A673 (cell line): ENCODE results near the gene BCL2L1. TPM values are rescaled to one million over a fixed set of nuclear protein-coding genes. Genes with fewer than 3 reads are reported as not detected.

Experiments
- BruUV-seq: library from RNA; stranded (reverse); fragments of 400-500 nt; replicated peaks from 2 replicates; lab custom pipeline; 2021; lab: Mats Ljungman, UMichigan
- CTCF ChIA-PET: fragments of 300-600 bp; sonication (Branson Sonifier 250); formaldehyde crosslinking; loops from one replicate; lab custom pipeline; 2022; ENCODE audit warnings: antibody characterized with exemption; lab: Charles Lee
- POLR2A ChIA-PET: fragments of 300-600 bp; sonication (Branson Sonifier 250); formaldehyde crosslinking; loops from one replicate; lab custom pipeline; 2022; ENCODE audit warnings: antibody characterized with exemption; ENCODE audit not compliant: low non-redundant PET; lab: Charles Lee
- DNase-seq: peaks from one replicate; pipeline ENCODE4 v3.0.0-alpha.2; 2015; ENCODE audit warnings: low spot score
- H3K27ac ChIP-seq: fragments of 200-600 bp; sonication (generic); 2 replicates; pipeline ENCODE4 v1.5.1; 2016; ENCODE audit warnings: mixed run types, low read depth, mild to moderate bottlenecking, mixed read lengths, antibody characterized with exemption, low read length; ENCODE audit not compliant: poor library complexity, severe bottlenecking
- H3K27me3 ChIP-seq: fragments of 200-600 bp; sonication (generic); replicated peaks from 2 replicates; pipeline ENCODE4 v1.6.1; 2017; ENCODE audit warnings: mixed run types, low read depth, mild to moderate bottlenecking, mixed read lengths, antibody characterized with exemption, low read length; ENCODE audit not compliant: insufficient read depth, poor library complexity
- H3K36me3 ChIP-seq: fragments of 200-600 bp; sonication (generic); 2 replicates; pipeline ENCODE4 v1.6.1; 2016; ENCODE audit warnings: mixed run types, mild to moderate bottlenecking, mixed read lengths, antibody characterized with exemption, low read length; ENCODE audit not compliant: insufficient read depth, poor library complexity, severe bottlenecking
- H3K4me1 ChIP-seq: fragments of 200-600 bp; sonication (generic); 2 replicates; pipeline ENCODE4 v1.6.1; 2017; ENCODE audit warnings: mixed run types, mild to moderate bottlenecking, mixed read lengths, antibody characterized with exemption, low read length; ENCODE audit not compliant: insufficient read depth, poor library complexity, severe bottlenecking
- H3K4me3 ChIP-seq: fragments of 200-600 bp; sonication (generic); 2 replicates; pipeline ENCODE4 v1.5.1; 2016; ENCODE audit warnings: low read depth, mixed run types, mild to moderate bottlenecking, mixed read lengths, low read length; ENCODE audit not compliant: poor library complexity, severe bottlenecking
- H3K9me3 ChIP-seq: fragments of 200-600 bp; sonication (generic); 2 replicates; pipeline ENCODE4 v1.6.1; 2016; ENCODE audit warnings: mixed run types, low read depth, mild to moderate bottlenecking, mixed read lengths, antibody characterized with exemption, low read length; ENCODE audit not compliant: poor library complexity, severe bottlenecking
- CTCF ChIP-seq: fragments of 300-800, 200-600 bp; sonication (generic); conservative IDR thresholded peaks from 2 replicates; pipeline ENCODE4 v1.5.1; 2017; ENCODE audit warnings: low read depth, mild to moderate bottlenecking, antibody characterized with exemption, low read length, moderate library complexity, mixed read lengths
- EZH2 ChIP-seq: fragments of 200-600 bp; sonication (generic); IDR thresholded peaks from 2 replicates; pipeline ENCODE4 v1.6.1; 2017; ENCODE audit warnings: borderline replicate concordance, low read depth, mild to moderate bottlenecking, mixed read lengths, antibody characterized with exemption, low read length; ENCODE audit not compliant: poor library complexity, severe bottlenecking
- intact Hi-C: fragments of 100-400 bp; cut with micrococcal nuclease; formaldehyde crosslinking; loops from one replicate; pipeline ENCODE4 v1.10.0; 2022; ENCODE audit not compliant: unreplicated experiment
- total RNA-seq: library from RNA; stranded (reverse); gene quantifications from 2 replicates; pipeline ENCODE4 v1.2.3, GENCODE V29; 2021

The BCL2L1 gene
- total RNA-seq, 1 experiment from 2014 or later = 47.8 TPM

DNA sequence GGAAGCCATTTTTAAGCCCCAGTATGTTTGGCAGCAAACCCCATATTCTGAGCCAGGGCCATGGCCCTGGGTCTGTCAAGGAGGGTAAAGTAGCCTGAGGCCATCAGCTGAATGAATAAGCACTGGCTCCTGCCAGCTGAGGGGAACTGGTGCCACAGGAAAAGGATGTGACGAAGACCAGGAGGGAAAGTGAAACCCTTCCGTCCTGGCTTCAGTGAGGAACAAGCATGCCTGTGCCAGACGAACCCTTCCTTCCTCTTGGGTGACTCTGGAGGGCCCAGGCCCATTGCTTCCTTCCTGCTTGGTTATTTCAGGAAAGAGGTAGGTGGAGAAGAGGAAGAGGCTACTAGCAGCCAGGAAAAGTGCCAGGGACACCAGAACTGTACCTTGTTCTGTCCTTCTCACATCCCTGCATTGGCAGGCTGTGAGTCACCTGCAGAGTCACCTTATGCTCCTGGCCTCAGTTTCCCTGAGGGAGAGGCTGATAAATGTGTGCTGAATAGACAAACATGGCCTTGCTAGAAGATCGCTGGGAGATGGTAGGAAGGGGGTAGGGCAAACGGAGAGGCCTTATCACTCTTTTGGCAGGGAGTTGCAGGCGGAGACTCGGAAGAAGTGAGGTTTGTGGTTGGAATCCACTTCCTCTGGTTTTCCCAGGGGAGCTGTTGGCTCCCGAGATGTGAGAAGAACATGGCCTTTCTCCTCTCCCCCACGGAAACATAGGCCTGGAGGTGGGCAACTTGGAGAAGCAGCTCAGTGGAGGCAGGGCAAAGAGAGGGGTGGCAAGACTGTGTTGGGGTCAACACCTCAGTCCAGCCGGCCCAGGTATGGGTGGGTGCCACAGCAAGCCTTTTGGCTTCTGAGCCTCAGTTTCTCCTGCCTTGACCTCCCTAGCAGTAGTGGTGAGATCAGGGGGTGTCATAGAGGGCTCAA is 47.5 kb downstream of the BCL2L1 start:
- no TSS peak for BruUV-seq
- H3K27me3 ChIP-seq = no peaks in the 10 kb centered on the region
- TF ChIP-seq CTCF (no peak), EZH2 (no peak)
- no peaks in the 10 kb centered on the region for H3K36me3 ChIP-seq
- peaks cover 32% of the 10 kb centered on the region for H3K4me1 ChIP-seq
- intact Hi-C loops = no loop called here
- CTCF ChIA-PET = no interaction called here
- H3K27ac ChIP-seq = peak overlapping the region; percentile 72
- no peaks in the 10 kb centered on the region for H3K9me3 ChIP-seq
- DNase-seq = peak; percentile 91
- POLR2A ChIA-PET = interaction anchor here (0.7 kb wide), 1 partner anchor 101 kb away, joined by 7 read pairs; no protein-coding TSS in a partner anchor
- H3K4me3 ChIP-seq = peak overlapping the region; percentile 12

DNA sequence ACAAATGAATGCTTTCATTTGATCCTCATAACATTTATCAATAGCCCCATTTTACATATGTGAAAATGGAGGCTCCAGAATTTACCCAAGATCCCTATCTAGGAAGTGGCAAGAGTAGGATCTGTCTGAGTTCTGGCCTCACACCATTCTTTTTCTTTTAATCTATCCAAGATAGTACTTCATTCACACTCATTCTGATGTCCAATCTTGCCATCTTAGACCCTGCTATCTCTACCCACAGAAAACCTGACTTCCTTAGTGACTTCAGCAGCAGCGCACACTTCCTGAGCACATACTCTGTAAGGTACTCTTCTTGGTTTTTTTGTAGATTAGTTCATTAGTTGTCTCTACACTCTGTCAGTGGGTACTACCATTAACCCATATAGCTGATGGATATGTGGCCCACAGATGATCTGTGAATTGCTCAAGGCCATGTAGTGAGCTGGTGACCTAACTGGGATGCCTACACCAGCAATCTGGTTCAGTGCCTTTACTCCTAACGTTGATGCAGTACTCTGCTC is 48.7 kb downstream of the BCL2L1 start:
- no peak for DNase-seq
- Histone ChIP-seq H3K27ac (peak overlapping the region; percentile 72), H3K36me3 (no peaks in the 10 kb centered on the region), H3K27me3 (no peaks in the 10 kb centered on the region), H3K9me3 (no peaks in the 10 kb centered on the region), H3K4me3 (no peak overlapping the region), H3K4me1 (peaks cover 32% of the 10 kb centered on the region)
- BruUV-seq = no TSS peak
- no peak for TF ChIP-seq CTCF
- no peak for TF ChIP-seq EZH2
- CTCF ChIA-PET = interaction anchor here (0.6 to 1.1 kb wide), 2 partner anchors 13 to 50 kb away, joined by 3 to 6 read pairs; no protein-coding TSS in a partner anchor
- intact Hi-C loops = no loop called here
- POLR2A ChIA-PET = interaction anchor here (0.7 kb wide), 1 partner anchor 100 kb away, joined by 7 read pairs; no protein-coding TSS in a partner anchor

DNA sequence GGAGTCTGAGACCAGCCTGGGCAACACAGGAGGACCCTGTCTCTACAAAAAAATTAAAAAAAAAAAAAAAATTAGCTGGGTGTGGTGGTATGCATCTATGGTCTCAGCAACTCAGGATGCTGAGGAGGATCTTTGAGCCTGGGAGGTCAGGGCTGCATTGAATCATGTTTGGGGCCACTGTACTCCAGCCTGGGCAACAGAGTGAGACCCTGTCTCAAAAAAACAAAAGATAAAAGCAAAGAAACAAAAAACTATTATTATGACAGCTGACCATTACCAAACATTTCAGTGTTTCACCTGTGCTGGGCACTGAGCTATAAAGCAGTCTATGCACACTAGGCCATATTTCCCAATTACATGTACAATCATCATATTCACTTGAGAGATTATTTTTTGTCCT is 49.2 kb downstream of the BCL2L1 start:
- Histone ChIP-seq H3K27me3 (no peaks in the 10 kb centered on the region), H3K4me3 (no peak overlapping the region), H3K4me1 (peaks cover 32% of the 10 kb centered on the region), H3K36me3 (no peaks in the 10 kb centered on the region), H3K27ac (no peak overlapping the region), H3K9me3 (no peaks in the 10 kb centered on the region)
- ChIA-PET POLR2A (no interaction called here), CTCF (interaction anchor here (0.6 to 1.1 kb wide), 2 partner anchors 12 to 50 kb away, joined by 3 to 6 read pairs; no protein-coding TSS in a partner anchor)
- DNase-seq = no peak
- TF ChIP-seq CTCF = no peak
- TF ChIP-seq EZH2 = no peak
- no TSS peak for BruUV-seq
- intact Hi-C loops = no loop called here
